SKM-1 treated with dmso at 0.1 percent for 144 hours (cell line): ENCODE data around the gene NOXA1.
"Not testable (repeated sequence)": the region's sequence is repeated elsewhere in the genome, so short reads cannot be mapped to it uniquely, and the experiment has no call there.

Experiments
- DNase-seq: peaks from one replicate; lab custom pipeline; 2025; ENCODE audit not compliant: unreplicated experiment; lab: John Stamatoyannopoulos, UW

The NOXA1 gene

GRCh38 chr9:137464291-137464999 is 41.3 kb downstream of the NOXA1 start:
- no peak for DNase-seq

- DNase-seq: no peak
These were observed 42.0 kb downstream of the NOXA1 start for GRCh38 chr9:137465000-137465719.

- DNase-seq: no peak
These were observed 42.7 kb downstream of the NOXA1 start for GRCh38 chr9:137465720-137466388.

GRCh38 chr9:137466389-137467085 is 43.3 kb downstream of the NOXA1 start:
- DNase-seq: not testable (repeated sequence)

GRCh38 chr9:137467161-137467581 is 44.0 kb downstream of the NOXA1 start:
- DNase-seq: no peak

GRCh38 chr9:137467896-137468295 is 44.7 kb downstream of the NOXA1 start:
- DNase-seq: no peak

- no peak for DNase-seq
These were observed 47.6 kb downstream of the NOXA1 start for GRCh38 chr9:137470785-137471184.

GRCh38 chr9:137474271-137474670 is 51.1 kb downstream of the NOXA1 start:
- no peak for DNase-seq

GRCh38 chr9:137475666-137476065 is 52.5 kb downstream of the NOXA1 start:
- no peak for DNase-seq

GRCh38 chr9:137476856-137477255 is 53.7 kb downstream of the NOXA1 start:
- DNase-seq: no peak

- DNase-seq: no peak
These were observed 54.8 kb downstream of the NOXA1 start for GRCh38 chr9:137477778-137478612.

GRCh38 chr9:137478613-137478961 is 55.4 kb downstream of the NOXA1 start:
- no peak for DNase-seq

GRCh38 chr9:137478962-137479861 is 56.0 kb downstream of the NOXA1 start:
- no peak for DNase-seq

GRCh38 chr9:137479892-137480685 is 56.9 kb downstream of the NOXA1 start:
- DNase-seq: no peak

- DNase-seq: no peak
These were observed 57.8 kb downstream of the NOXA1 start for GRCh38 chr9:137480686-137481683.

- DNase-seq: peak; percentile 65
These were observed 59.0 kb downstream of the NOXA1 start for GRCh38 chr9:137482094-137482781.
